Uterus (tissue), 4 donors: ENCODE results near the gene CTDSPL. TPM values are rescaled to one million over a fixed set of nuclear protein-coding genes. Genes with fewer than 3 reads are reported as not detected.

ENCODE experiments used
- DNase-seq, 2 donors: peaks; one replicate each; pipeline ENCODE4 v3.0.0-alpha.2; 2019 to 2020
- H3K27ac ChIP-seq, 2 donors: fragments of 200-600 bp; sonication (generic); 1 replicate in 1 of 2; 2 replicates in 1 of 2; pipeline ENCODE4 v1.5.1; 2016 to 2018
- H3K27me3 ChIP-seq, 2 donors: fragments of 200-600 bp; sonication (generic); one replicate each; pipeline ENCODE4 v1.5.1; 2018 to 2019; ENCODE audit warnings: control low read depth in 1 of 2
- H3K36me3 ChIP-seq, 2 donors: fragments of 200-600 bp; sonication (generic); one replicate each; pipeline ENCODE4 v1.5.1; 2019; ENCODE audit warnings: control low read depth in 1 of 2
- H3K4me1 ChIP-seq, 2 donors: fragments of 200-600 bp; sonication (generic); one replicate each; pipeline ENCODE4 v1.5.1; 2018 to 2019; ENCODE audit warnings: control low read depth in 1 of 2
- H3K4me3 ChIP-seq, 2 donors: fragments of 200-600 bp; sonication (generic); 1 replicate in 1 of 2; 2 replicates in 1 of 2; pipeline ENCODE4 v1.5.1; 2018 to 2019; ENCODE audit warnings: mild to moderate bottlenecking in 1 of 2
- H3K9me3 ChIP-seq, 2 donors: fragments of 200-600 bp; sonication (generic); one replicate each; pipeline ENCODE4 v1.5.1; 2019; ENCODE audit warnings: control low read depth in 1 of 2
- POLR2A ChIP-seq, 2 donors: fragments of 450-650 bp; IDR thresholded peaks; one replicate each; pipeline ENCODE4 v1.6.1; 2016; ENCODE audit warnings: antibody characterized with exemption in 2 of 2, mild to moderate bottlenecking in 1 of 2, moderate library complexity in 1 of 2
- intact Hi-C: fragments of 100-400 bp; cut with DNase I; formaldehyde crosslinking; loops from one replicate; pipeline ENCODE4 v1.15.1; 2023; ENCODE audit warnings: low total_unique reads
- total RNA-seq, 4 donors: library from RNA; depleted of rRNA in 3 of 4; stranded (reverse); fragments of >200 nt in 3 of 4; gene quantifications; one replicate each; pipeline versions ENCODE4 v1.1.0 to v1.2.4, GENCODE V29; 2014 to 2023
- TF ChIP-seq, protein P1 (sequence below), 4 experiments: fragments of 200-600 bp in 2 of 4; fragments of 450-650 bp in 2 of 4; sonication (generic) in 2 of 4; IDR thresholded peaks; one replicate each; pipeline ENCODE4 v1.5.1; 2016 to 2019; ENCODE audit warnings: antibody characterized with exemption in 4 of 4, mild to moderate bottlenecking in 2 of 4, moderate library complexity in 1 of 4
- donor health status: DM: yes; HTN: yes; CAD: no.

The CTDSPL gene
- total RNA-seq, 4 donors from 2014 or later: 6.4 to 55.9 (median 28.7) TPM

DNA sequence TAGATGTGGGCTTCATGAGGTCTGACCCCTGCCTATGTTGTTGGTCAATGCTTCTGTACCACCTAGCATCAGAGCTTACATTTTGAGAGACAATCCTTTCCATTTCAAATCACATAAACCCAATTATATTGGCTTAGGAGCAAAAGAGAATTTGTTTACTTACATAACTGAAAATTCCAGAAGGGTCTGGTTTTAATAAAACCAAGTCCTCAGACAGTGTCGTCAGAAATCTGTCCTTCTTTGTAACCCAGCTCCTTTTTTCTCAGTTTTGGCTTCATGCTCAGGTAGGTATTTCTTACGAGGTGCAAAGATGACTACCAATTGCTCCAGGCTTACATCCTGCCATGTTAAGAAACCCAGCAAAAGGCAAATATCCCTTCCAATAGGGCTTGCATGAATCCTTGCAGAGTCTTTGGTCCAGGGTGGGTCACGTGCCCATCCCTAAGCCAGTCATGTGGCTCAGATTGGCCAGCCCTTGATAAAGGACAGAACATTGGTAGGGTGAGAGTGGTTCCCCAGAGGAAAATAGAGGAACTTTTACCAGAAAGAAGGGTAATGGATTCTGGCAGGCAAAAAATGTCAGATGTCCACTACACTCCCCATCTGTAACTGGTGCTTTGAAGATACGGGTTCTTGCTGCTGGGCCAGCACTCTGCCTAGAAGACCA is 78.7 kb downstream of the CTDSPL start:
- no peak for DNase-seq
- TF ChIP-seq, protein P1, sequence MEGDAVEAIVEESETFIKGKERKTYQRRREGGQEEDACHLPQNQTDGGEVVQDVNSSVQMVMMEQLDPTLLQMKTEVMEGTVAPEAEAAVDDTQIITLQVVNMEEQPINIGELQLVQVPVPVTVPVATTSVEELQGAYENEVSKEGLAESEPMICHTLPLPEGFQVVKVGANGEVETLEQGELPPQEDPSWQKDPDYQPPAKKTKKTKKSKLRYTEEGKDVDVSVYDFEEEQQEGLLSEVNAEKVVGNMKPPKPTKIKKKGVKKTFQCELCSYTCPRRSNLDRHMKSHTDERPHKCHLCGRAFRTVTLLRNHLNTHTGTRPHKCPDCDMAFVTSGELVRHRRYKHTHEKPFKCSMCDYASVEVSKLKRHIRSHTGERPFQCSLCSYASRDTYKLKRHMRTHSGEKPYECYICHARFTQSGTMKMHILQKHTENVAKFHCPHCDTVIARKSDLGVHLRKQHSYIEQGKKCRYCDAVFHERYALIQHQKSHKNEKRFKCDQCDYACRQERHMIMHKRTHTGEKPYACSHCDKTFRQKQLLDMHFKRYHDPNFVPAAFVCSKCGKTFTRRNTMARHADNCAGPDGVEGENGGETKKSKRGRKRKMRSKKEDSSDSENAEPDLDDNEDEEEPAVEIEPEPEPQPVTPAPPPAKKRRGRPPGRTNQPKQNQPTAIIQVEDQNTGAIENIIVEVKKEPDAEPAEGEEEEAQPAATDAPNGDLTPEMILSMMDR (IDR thresholded peaks at IDR 0.05): no peak
- no peak for TF ChIP-seq POLR2A (IDR thresholded peaks at IDR 0.05)

DNA sequence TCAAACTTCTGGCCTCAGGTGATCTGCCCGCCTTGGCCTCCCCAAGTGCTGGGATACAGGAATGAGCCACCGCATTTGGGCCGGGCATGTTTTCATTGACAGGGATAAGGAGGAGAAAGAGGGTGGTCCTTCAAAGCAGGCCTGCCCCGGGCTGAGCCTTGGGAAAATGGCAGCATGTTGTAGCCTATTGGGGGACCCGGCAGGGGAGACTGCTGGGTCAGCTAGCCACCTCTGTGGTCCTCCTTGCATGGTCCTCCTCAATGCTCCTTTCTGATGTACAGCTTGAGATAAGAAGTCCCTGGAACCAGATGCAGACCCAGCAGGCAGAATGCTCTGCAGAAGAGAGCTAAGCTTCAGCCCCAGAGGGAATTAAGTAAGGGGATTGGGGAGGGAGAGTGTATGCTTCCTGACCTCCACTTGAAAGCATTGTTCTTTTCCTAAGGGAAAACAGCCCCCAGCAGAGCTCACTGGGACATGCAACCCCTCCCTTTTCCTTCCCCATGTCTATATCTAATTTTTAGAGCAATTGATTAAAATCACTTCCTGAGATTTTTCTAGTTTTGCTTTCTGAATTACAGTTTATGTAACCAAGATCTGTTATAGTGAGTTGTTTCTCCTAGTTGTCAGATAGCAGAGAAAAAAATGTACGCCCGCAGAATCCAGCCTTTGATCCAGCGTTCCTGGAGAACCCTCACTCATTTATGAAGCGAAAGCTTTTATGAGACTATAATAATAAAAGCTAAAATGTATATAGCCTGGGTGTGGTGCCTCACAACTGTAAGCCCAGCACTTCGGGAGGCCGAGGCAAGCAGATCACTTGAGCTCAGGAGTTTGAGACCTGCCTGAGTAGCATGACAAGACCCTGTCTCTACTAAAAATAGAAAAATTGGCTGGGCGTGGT is 80.2 kb downstream of the CTDSPL start:
- no peaks in the 10 kb centered on the region for H3K9me3 ChIP-seq
- H3K4me3 ChIP-seq: no peak overlapping the region
- no peaks in the 10 kb centered on the region for H3K36me3 ChIP-seq
- peak overlapping the region; percentile 67 to 78 for H3K27ac ChIP-seq
- TF ChIP-seq POLR2A (IDR thresholded peaks at IDR 0.05): no peak
- TF ChIP-seq, protein P1 (IDR thresholded peaks at IDR 0.05): no peak
- no peaks in the 10 kb centered on the region for H3K4me1 ChIP-seq
- DNase-seq: no peak
- intact Hi-C loops: no loop called here
- H3K27me3 ChIP-seq: no peaks in the 10 kb centered on the region

More for the DNA sequence above, 78.7 kb downstream of the CTDSPL start:
- Histone ChIP-seq H3K4me3 (no peak overlapping the region), H3K27me3 (no peaks in the 10 kb centered on the region), H3K36me3 (no peaks in the 10 kb centered on the region), H3K27ac (peak overlapping the region in 1 of 2 donors; percentile 28), H3K9me3 (no peaks in the 10 kb centered on the region), H3K4me1 (peaks cover 0 to 1% of the 10 kb centered on the region in 2 donors)
- intact Hi-C loops: no loop called here

DNA sequence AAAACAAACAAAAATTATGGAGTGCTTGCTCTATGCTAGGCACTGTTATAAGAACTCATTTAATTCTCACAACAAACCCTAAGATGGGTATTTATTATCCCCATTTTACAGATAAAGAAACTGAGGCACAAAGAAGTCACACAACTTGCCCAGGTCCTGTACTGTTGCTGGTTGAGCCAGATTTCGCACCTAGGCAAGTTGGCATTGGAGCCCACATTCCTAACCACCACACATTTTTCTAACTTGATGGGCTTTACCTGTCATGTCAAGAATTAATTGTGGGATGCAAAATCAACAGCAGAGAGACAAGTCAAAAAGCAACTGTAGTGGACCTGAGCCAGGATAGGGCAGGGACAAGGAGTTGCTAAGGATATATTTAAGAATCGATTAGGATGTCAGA is 81.0 kb downstream of the CTDSPL start:
- Histone ChIP-seq H3K9me3 (no peaks in the 10 kb centered on the region), H3K4me3 (no peak overlapping the region), H3K36me3 (no peaks in the 10 kb centered on the region), H3K27me3 (no peaks in the 10 kb centered on the region), H3K27ac (peak overlapping the region; percentile 67 to 78), H3K4me1 (no peaks in the 10 kb centered on the region)
- TF ChIP-seq, protein P1 (IDR thresholded peaks at IDR 0.05): no peak
- TF ChIP-seq POLR2A (IDR thresholded peaks at IDR 0.05): no peak
- DNase-seq: no peak
- intact Hi-C loops: no loop called here

DNA sequence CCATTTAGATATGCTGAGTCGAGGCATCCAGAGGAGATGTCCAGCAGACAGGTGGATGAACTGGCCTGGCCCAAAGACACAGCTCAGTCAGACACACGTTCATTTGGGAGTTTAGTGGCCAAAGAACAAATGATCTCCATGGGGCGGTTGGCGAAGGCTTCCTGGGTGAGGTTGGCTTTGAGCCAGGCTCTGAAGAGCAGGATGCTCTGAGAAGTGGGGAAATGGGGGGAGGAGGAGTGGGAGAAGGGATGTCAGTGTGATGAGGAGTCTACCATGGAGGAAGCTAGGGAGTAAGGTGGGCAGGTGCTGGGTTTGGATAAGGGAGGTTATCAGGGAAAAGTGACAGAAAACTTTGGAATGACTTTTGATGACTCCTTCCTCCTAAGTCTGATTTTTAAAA is 81.4 kb downstream of the CTDSPL start:
- no peak for DNase-seq
- no peaks in the 10 kb centered on the region for H3K36me3 ChIP-seq
- TF ChIP-seq POLR2A (IDR thresholded peaks at IDR 0.05): no peak
- TF ChIP-seq, protein P1 (IDR thresholded peaks at IDR 0.05): no peak
- H3K4me3 ChIP-seq: no peak overlapping the region
- no peaks in the 10 kb centered on the region for H3K9me3 ChIP-seq
- no peaks in the 10 kb centered on the region for H3K27me3 ChIP-seq
- intact Hi-C loops: no loop called here
- no peaks in the 10 kb centered on the region for H3K4me1 ChIP-seq
- H3K27ac ChIP-seq: peak overlapping the region; percentile 67 to 78
